Measurements from ENCODE around the gene SRP9.

- TF ChIP-seq, protein P1, sequence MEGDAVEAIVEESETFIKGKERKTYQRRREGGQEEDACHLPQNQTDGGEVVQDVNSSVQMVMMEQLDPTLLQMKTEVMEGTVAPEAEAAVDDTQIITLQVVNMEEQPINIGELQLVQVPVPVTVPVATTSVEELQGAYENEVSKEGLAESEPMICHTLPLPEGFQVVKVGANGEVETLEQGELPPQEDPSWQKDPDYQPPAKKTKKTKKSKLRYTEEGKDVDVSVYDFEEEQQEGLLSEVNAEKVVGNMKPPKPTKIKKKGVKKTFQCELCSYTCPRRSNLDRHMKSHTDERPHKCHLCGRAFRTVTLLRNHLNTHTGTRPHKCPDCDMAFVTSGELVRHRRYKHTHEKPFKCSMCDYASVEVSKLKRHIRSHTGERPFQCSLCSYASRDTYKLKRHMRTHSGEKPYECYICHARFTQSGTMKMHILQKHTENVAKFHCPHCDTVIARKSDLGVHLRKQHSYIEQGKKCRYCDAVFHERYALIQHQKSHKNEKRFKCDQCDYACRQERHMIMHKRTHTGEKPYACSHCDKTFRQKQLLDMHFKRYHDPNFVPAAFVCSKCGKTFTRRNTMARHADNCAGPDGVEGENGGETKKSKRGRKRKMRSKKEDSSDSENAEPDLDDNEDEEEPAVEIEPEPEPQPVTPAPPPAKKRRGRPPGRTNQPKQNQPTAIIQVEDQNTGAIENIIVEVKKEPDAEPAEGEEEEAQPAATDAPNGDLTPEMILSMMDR (IDR thresholded peaks at IDR 0.05; ENCODE audit: low read depth, low read length, poor library complexity, severe bottlenecking), result no peak
- TF ChIP-seq EZH2phosphoT487 (IDR thresholded peaks at IDR 0.05; ENCODE audit: borderline replicate concordance, low read length), result peak; percentile 40; the same call in 1 of the 2 replicates
Measured at GRCh38 chr1:225809842-225810578, 32.4 kb downstream of the SRP9 start, which contains the start of gene EPHX1.
